Trophoblast cell (in vitro differentiated cells and primary cell): Measurements from ENCODE around the gene VEPH1.

Experiments used
- DNase-seq, 2 donors: peaks; one replicate each; pipeline ENCODE4 v3.0.0-alpha.2; 2016
- H2AFZ ChIP-seq: 2 replicates; pipeline ENCODE4 v1.6.1; 2013; ENCODE audit warnings: low read length, moderate library complexity, mild to moderate bottlenecking; ENCODE audit not compliant: insufficient read depth, poor library complexity
- H2AK5ac ChIP-seq: 2 replicates; pipeline ENCODE4 v1.6.1; 2013; ENCODE audit warnings: mild to moderate bottlenecking, low read length
- H2BK120ac ChIP-seq: 2 replicates; pipeline ENCODE4 v1.6.1; 2013; ENCODE audit warnings: low read length, mild to moderate bottlenecking, moderate library complexity; ENCODE audit not compliant: insufficient read depth, poor library complexity
- H2BK12ac ChIP-seq: 2 replicates; pipeline ENCODE4 v1.6.1; 2013; ENCODE audit warnings: mild to moderate bottlenecking, low read length, moderate library complexity
- H2BK5ac ChIP-seq: 2 replicates; pipeline ENCODE4 v1.6.1; 2013; ENCODE audit warnings: low read length, low read depth, moderate library complexity, mild to moderate bottlenecking; ENCODE audit not compliant: poor library complexity
- H3K14ac ChIP-seq: 2 replicates; pipeline ENCODE4 v1.6.1; 2013; ENCODE audit warnings: mild to moderate bottlenecking, low read length
- H3K18ac ChIP-seq: 2 replicates; pipeline ENCODE4 v1.6.1; 2013; ENCODE audit warnings: mild to moderate bottlenecking, low read length
- H3K23ac ChIP-seq: 2 replicates; pipeline ENCODE4 v1.6.1; 2013; ENCODE audit warnings: low read length
- H3K27ac ChIP-seq: 2 replicates; pipeline ENCODE4 v1.5.1; 2013; ENCODE audit warnings: low read depth, mild to moderate bottlenecking, inconsistent platforms, low read length, moderate library complexity
- H3K27me3 ChIP-seq: 2 replicates; pipeline ENCODE4 v1.6.1; 2013; ENCODE audit warnings: inconsistent platforms, mild to moderate bottlenecking, low read length, moderate library complexity; ENCODE audit not compliant: insufficient read depth
- H3K36me3 ChIP-seq, 2 experiments: 1 replicate in 1 of 2; 2 replicates in 1 of 2; pipeline ENCODE4 v1.6.1; 2013; ENCODE audit warnings: low read length in 2 of 2, mild to moderate bottlenecking in 2 of 2, moderate library complexity in 1 of 2; ENCODE audit not compliant: insufficient read depth in 2 of 2, control insufficient read depth in 1 of 2
- H3K4ac ChIP-seq: 2 replicates; pipeline ENCODE4 v1.6.1; 2013; ENCODE audit warnings: low read depth, mild to moderate bottlenecking, low read length, moderate library complexity
- H3K4me1 ChIP-seq, 2 experiments: 1 replicate in 1 of 2; 2 replicates in 1 of 2; pipeline ENCODE4 v1.6.1; 2013; ENCODE audit warnings: low read length in 2 of 2, mild to moderate bottlenecking in 2 of 2, moderate library complexity in 1 of 2; ENCODE audit not compliant: insufficient read depth in 2 of 2, control insufficient read depth in 1 of 2
- H3K4me2 ChIP-seq: 2 replicates; pipeline ENCODE4 v1.6.1; 2013; ENCODE audit warnings: inconsistent platforms, mild to moderate bottlenecking, low read length, moderate library complexity
- H3K4me3 ChIP-seq: 2 replicates; pipeline ENCODE4 v1.5.1; 2013; ENCODE audit warnings: mild to moderate bottlenecking, low read depth, low read length, inconsistent platforms
- H3K79me1 ChIP-seq: one replicate; pipeline ENCODE4 v1.6.1; 2013; ENCODE audit warnings: low read length
- H3K79me2 ChIP-seq: 2 replicates; pipeline ENCODE4 v1.6.1; 2013; ENCODE audit warnings: low read length, mild to moderate bottlenecking; ENCODE audit not compliant: control insufficient read depth, insufficient read depth, poor library complexity
- H3K9ac ChIP-seq: 2 replicates; pipeline ENCODE4 v1.6.1; 2013; ENCODE audit warnings: mild to moderate bottlenecking, low read length
- H3K9me3 ChIP-seq: 2 replicates; pipeline ENCODE4 v1.6.1; 2013; ENCODE audit warnings: low read depth, mild to moderate bottlenecking, control low read depth, inconsistent platforms, low read length; ENCODE audit not compliant: insufficient read depth
- H4K12ac ChIP-seq: 2 replicates; pipeline ENCODE4 v1.6.1; 2013; ENCODE audit warnings: low read depth, mild to moderate bottlenecking, low read length, moderate library complexity
- H4K8ac ChIP-seq: 2 replicates; pipeline ENCODE4 v1.6.1; 2013; ENCODE audit warnings: low read depth, mild to moderate bottlenecking, low read length, moderate library complexity
- H4K91ac ChIP-seq: one replicate; pipeline ENCODE4 v1.6.1; 2013; ENCODE audit warnings: low read depth, mild to moderate bottlenecking, low read length, moderate library complexity
- WGBS: extraction: QIAGEN DNeasy Blood & Tissue Kit; methylation state at CpG from one replicate; pipeline ENCODE4 v1.1.7; 2013; ENCODE audit warnings: missing lambda C conversion rate; ENCODE audit not compliant: insufficient read length, insufficient coverage; ENCODE audit errors: extremely low coverage; 5-methylcytosine and 5-hydroxymethylcytosine counted together

VEPH1 gene

DNA sequence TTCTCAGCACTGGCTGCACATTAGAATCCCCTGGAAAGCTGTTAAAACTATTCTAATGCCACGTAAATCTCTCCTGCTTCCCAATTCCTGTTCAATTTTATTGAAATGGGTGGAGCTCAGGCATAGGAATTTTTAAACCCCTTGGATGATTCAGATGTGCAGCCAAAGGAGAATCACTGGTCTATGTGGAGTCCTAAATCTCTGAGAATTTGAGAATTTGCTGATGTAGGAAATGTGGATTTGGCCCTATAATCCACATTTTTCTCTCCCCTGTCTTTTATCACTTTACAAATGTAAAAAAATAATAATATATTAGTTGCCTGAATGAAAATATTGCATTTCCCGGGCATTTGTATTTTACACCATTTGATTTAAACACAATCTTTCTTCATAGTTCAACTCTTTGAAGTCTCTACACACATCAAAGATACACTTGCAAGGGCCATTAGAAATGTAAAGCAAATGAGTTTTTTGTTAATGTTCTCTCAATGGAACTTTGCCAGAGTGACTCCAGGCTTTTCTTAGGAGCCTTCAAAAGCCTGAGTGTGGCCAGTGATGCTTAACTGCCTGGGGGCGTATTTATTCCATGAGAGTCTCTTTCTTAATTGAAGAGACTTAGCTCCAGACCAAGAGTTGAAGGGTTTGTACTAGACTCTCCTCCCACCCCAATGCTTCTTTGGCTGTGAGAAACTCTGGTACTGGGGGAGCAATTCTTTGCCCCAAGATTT lies 115.3 kb downstream of the VEPH1 start:
- no peak overlapping the region for H3K23ac ChIP-seq
- H3K79me2 ChIP-seq, result no peaks in the 10 kb centered on the region
- no peak overlapping the region for H3K4me2 ChIP-seq
- H4K12ac ChIP-seq, result no peak overlapping the region
- H3K9me3 ChIP-seq, result peaks cover 2% of the 10 kb centered on the region
- no peak overlapping the region for H4K91ac ChIP-seq
- no peaks in the 10 kb centered on the region for H3K36me3 ChIP-seq
- H3K9ac ChIP-seq, result no peak overlapping the region
- no peak overlapping the region for H2AK5ac ChIP-seq
- no peak overlapping the region for H4K8ac ChIP-seq
- H3K27me3 ChIP-seq, result no peaks in the 10 kb centered on the region
- no peak overlapping the region for H2AFZ ChIP-seq
- H2BK120ac ChIP-seq, result no peak overlapping the region
- H3K14ac ChIP-seq, result no peak overlapping the region
- H3K4ac ChIP-seq, result no peak overlapping the region
- H3K4me3 ChIP-seq, result no peak overlapping the region
- H3K18ac ChIP-seq, result no peak overlapping the region
- no peak overlapping the region for H2BK5ac ChIP-seq
- no peaks in the 10 kb centered on the region for H3K4me1 ChIP-seq
- no peak overlapping the region for H2BK12ac ChIP-seq
- no peaks in the 10 kb centered on the region for H3K79me1 ChIP-seq
- no CpG with 5 or more reads among the region's 3 CpGs for WGBS
- DNase-seq, result no peak
- H3K27ac ChIP-seq, result no peak overlapping the region

DNA sequence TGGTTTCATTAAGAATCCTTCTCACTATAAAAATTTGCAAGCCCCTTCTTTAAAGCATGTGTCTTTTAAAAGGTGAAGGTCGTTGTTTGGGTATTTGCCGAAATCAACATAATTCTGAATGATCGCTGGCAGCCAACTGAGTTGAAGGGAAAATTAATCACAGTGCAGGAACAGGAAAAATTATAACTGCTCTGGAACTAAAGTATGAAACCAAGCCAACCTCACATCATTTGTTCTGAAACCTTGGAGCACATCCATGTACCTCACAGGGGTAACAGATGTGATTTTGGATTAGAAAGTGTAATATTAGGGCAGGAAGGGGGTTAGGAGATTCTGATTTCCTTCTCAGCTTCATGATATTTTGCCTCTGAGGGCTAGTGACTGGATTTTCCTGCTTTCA lies 118.7 kb downstream of the VEPH1 start:
- Histone ChIP-seq H3K4me2 (no peak overlapping the region), H2AFZ (no peak overlapping the region), H3K4ac (no peak overlapping the region), H2BK120ac (no peak overlapping the region), H3K79me2 (no peaks in the 10 kb centered on the region), H4K8ac (no peak overlapping the region), H3K18ac (no peak overlapping the region), H3K27ac (no peak overlapping the region), H3K23ac (no peak overlapping the region), H3K4me1 (no peaks in the 10 kb centered on the region), H2BK5ac (no peak overlapping the region), H4K91ac (no peak overlapping the region), H3K4me3 (no peak overlapping the region), H3K27me3 (no peaks in the 10 kb centered on the region), H3K79me1 (no peaks in the 10 kb centered on the region), H3K36me3 (no peaks in the 10 kb centered on the region), H3K14ac (no peak overlapping the region), H2AK5ac (no peak overlapping the region), H3K9ac (no peak overlapping the region), H3K9me3 (no peaks in the 10 kb centered on the region), H4K12ac (no peak overlapping the region), H2BK12ac (no peak overlapping the region)
- WGBS, result no CpG with 5 or more reads among the region's 3 CpGs
- no peak for DNase-seq

DNA sequence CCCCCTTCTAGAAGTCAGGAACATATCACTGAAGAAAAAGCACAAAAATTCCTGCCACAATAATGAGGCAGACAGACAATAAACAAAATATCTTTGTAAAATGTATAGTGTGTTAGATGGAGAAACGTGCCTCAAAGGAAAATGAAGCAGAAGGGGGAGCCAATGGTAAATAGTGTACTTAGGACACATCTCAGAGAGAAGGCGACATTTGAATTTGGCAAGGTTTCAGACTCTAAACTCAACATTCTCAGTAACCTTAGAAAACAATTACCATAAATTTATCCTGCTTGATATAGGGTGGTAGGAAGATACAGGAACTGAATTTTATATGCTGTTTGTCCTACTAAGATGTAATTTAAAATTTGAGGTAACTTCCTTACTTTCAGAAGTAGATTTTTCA lies 119.2 kb downstream of the VEPH1 start:
- Histone ChIP-seq H2BK120ac (no peak overlapping the region), H3K4me3 (no peak overlapping the region), H4K8ac (no peak overlapping the region), H2BK12ac (no peak overlapping the region), H3K27ac (no peak overlapping the region), H3K79me2 (no peaks in the 10 kb centered on the region), H3K4ac (no peak overlapping the region), H4K91ac (no peak overlapping the region), H2AK5ac (no peak overlapping the region), H3K23ac (no peak overlapping the region), H3K4me1 (no peaks in the 10 kb centered on the region), H3K79me1 (no peaks in the 10 kb centered on the region), H3K27me3 (no peaks in the 10 kb centered on the region), H3K4me2 (no peak overlapping the region), H3K14ac (no peak overlapping the region), H3K9ac (no peak overlapping the region), H3K9me3 (no peaks in the 10 kb centered on the region), H2AFZ (no peak overlapping the region), H3K18ac (no peak overlapping the region), H3K36me3 (no peaks in the 10 kb centered on the region), H2BK5ac (no peak overlapping the region), H4K12ac (no peak overlapping the region)
- WGBS, result no CpG with 5 or more reads among the region's 2 CpGs
- no peak for DNase-seq

DNA sequence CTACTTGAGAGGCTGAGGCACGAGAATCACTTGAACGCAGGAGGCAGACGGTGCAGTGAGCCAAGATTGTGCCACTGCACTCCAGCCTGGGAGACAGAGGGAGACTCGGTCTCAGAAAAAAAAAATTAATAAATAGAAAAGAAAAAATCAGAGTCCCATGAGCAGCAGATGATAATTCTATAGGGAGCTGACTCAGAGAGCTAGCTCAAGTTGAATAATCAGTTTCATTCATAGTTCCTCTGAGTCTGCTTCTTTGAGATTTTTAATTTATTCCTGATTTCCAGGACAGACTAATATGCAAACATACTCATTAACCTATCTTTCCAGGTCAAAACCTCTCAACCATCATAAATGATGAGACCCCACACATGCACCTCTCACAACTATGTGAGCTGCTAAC lies 121.6 kb downstream of the VEPH1 start:
- H2BK120ac ChIP-seq, result no peak overlapping the region
- H3K14ac ChIP-seq, result no peak overlapping the region
- no peak overlapping the region for H2AFZ ChIP-seq
- H3K36me3 ChIP-seq, result no peaks in the 10 kb centered on the region
- WGBS, result no CpG with 5 or more reads among the region's 4 CpGs
- no peak overlapping the region for H3K18ac ChIP-seq
- no peak overlapping the region for H4K91ac ChIP-seq
- H3K27ac ChIP-seq, result no peak overlapping the region
- no peaks in the 10 kb centered on the region for H3K79me2 ChIP-seq
- H2BK5ac ChIP-seq, result no peak overlapping the region
- no peak overlapping the region for H3K4me2 ChIP-seq
- no peak overlapping the region for H3K4ac ChIP-seq
- H4K12ac ChIP-seq, result no peak overlapping the region
- no peak overlapping the region for H3K4me3 ChIP-seq
- no peaks in the 10 kb centered on the region for H3K79me1 ChIP-seq
- no peak overlapping the region for H2AK5ac ChIP-seq
- no peak overlapping the region for H3K9ac ChIP-seq
- H3K4me1 ChIP-seq, result no peaks in the 10 kb centered on the region
- no peak overlapping the region for H4K8ac ChIP-seq
- no peak for DNase-seq
- H3K23ac ChIP-seq, result no peak overlapping the region
- H3K9me3 ChIP-seq, result no peaks in the 10 kb centered on the region
- H3K27me3 ChIP-seq, result no peaks in the 10 kb centered on the region
- no peak overlapping the region for H2BK12ac ChIP-seq
